Skin epidermis (tissue), 12 donors: Measurements from ENCODE around the gene ESR2.
A peak's percentile ranks its signal among the peaks of the same experiment; 100 is the strongest.
"Not testable (repeated sequence)": the region's sequence is repeated elsewhere in the genome, so short reads cannot be mapped to it uniquely, and the experiment has no call there.

Experiments
- H3K27ac ChIP-seq, 21 experiments: fragments of 200-600 bp; sonication (generic) in 11 of 21; one replicate each; pipeline ENCODE4 v1.5.0; 2020; ENCODE audit warnings: mild to moderate bottlenecking in 3 of 21, inconsistent platforms in 2 of 21, moderate library complexity in 2 of 21
- H3K4me3 ChIP-seq, 7 experiments: fragments of 200-600 bp; sonication (generic) in 2 of 7; one replicate each; pipeline ENCODE4 v1.5.0; 2020; ENCODE audit warnings: inconsistent platforms in 2 of 7, mild to moderate bottlenecking in 2 of 7, moderate library complexity in 1 of 7

Gene ESR2

DNA sequence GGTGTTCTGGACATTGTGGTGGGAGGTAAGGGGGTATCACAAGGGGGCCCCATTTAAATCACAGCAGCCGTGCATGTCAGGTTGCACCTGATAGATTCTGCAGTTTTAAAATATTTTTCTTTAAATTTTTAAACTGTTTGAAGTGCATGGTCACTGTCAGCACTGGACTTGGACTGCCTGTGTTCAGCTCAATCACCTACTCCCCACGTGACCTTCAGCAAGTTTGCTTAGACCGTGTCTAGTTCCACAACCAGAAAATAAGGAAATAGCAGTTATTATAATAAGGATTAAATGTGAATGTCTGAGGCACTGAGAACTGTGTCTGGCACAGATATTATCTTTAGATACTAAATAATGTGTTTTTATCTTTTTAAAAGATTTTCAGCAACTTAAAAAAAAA, 64.7 kb downstream of the ESR2 start:
- H3K27ac ChIP-seq = no peak overlapping the region
- no peak overlapping the region for H3K4me3 ChIP-seq

- H3K27ac ChIP-seq = no peak overlapping the region
Measured at GRCh38 chr14:64227856-64228255, 66.3 kb downstream of the ESR2 start.

GRCh38 chr14:64225151-64225757, 68.9 kb downstream of the ESR2 start:
- no peak overlapping the region for H3K4me3 ChIP-seq
- H3K27ac ChIP-seq = no peak overlapping the region

More at GRCh38 chr14:64227856-64228255, 66.3 kb downstream of the ESR2 start:
- H3K4me3 ChIP-seq = no peak overlapping the region

DNA sequence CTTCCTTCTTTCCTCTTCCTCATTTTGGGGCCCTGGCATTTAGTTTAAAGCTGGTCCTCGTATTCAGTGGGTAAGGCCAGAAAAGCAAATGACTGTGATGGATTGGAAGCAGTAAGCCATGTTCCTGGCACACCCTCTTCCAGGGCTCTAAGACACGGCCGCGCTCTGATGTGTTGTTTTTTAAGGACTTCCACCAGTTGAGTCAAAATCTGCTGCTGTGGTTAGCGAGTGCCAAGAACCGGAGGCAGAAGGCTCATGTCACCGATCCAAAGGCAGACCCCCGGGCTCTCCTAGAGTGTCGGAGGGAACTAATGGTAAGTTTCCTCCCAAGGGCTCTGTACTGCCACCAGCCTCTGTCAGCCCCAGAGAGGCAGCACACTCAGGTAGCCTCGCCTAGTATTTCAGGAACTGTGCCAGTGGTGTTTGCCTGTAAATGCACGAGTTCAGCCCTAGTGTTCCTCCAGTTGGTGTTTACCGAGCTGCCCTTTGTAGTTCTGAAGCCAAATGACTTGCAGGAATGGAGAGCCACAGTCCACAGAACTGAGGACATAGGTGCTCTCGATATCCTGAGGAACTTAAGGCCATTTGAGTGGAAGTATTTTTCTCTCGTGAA, 72.7 kb downstream of the ESR2 start:
- no peak overlapping the region for H3K27ac ChIP-seq
- no peak overlapping the region for H3K4me3 ChIP-seq

- no peak overlapping the region for H3K4me3 ChIP-seq
- H3K27ac ChIP-seq = no peak overlapping the region
Measured at GRCh38 chr14:64220466-64220865, 73.7 kb downstream of the ESR2 start.

DNA sequence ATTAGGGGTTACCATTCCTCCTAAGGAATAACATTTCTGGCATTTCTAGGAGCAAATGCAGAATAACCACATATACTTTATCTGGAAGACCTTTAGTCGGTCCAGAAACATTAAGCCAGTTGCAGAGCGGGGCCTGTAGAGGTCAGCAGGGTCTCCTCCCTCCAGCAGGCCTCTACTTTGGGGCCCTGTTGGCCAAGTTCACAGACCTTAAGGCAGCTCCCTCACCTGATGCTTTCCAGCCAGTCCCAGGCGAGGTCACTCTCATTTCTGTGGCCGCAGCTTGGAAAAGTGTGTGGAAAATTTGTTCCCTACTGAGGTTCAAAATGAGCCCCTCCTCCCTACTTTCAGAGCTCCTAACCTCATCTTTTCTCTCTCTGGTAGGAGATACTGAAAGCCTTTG, 74.1 kb downstream of the ESR2 start:
- Histone ChIP-seq H3K27ac (no peak overlapping the region), H3K4me3 (no peak overlapping the region)

DNA sequence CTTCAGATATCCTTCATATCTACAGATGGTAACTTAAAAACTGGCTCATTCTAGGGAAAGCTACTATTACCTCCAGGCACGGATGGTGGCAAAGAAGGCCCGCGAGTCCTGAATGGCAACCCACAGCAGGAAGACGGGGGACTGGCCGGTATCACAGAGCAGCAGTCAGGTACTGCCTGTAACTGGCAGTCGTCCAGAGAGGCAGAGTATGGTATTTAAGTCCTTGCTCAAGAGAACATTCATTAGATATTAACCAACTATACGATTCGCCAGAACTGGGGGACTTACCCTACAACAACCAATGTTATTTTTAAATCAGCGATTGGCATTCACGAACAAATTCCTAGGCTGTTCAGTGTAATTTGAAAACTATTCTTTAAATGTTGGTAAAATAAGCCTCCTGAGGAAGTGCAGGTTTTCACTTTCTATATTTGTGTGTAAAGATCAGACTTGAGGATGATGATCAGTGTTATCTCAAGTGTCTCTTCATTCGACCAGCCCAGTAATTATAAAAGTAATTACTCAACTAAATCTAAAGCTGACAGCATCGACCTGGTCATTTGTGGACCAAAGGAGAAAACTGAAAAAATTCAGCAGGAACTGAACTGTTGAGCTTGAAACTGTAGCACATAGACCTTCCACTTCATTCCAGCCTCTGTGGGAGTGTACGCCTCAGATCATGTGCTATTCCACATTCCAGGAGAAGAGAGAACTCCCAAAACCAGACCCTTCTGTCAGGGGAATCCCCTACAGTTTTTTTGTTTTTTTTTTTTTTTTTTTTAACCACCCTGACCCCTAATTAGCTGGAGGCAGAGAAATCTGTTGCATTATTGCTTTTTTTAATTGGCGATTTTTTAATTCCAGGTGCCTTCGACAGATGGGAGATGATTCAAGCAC, 75.6 kb downstream of the ESR2 start:
- Histone ChIP-seq H3K27ac (peak overlapping the region in 2 of 21 experiments; percentile 18 to 20), H3K4me3 (no peak overlapping the region)

- no peak overlapping the region for H3K4me3 ChIP-seq
- peak overlapping the region in 2 of 21 experiments; percentile 18 to 20 for H3K27ac ChIP-seq
Measured at GRCh38 chr14:64217834-64218233, 76.3 kb downstream of the ESR2 start.

DNA sequence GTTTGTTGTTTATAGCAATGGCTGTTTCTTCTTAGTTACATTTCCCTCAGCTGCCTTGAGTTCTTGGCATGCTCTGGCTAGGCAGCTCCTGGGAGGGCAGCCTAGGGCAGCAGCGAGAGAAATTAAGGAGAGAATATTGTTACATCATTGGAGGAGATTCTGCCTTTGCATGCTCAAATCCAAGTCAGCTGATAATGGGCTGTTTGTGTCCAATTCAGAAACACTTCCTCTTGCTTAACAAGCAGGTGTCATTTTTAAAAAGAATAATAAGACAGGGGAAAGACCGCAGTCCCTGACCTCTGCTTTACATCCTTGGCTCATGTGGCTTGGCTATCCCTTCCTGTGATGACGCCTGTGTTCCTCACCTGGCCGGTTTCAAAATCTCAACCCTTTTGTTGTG, 76.9 kb downstream of the ESR2 start:
- Histone ChIP-seq H3K27ac (no peak overlapping the region), H3K4me3 (no peak overlapping the region)

GRCh38 chr14:64215978-64216377, 78.2 kb downstream of the ESR2 start:
- Histone ChIP-seq H3K4me3 (no peak overlapping the region), H3K27ac (no peak overlapping the region)

- no peak overlapping the region for H3K4me3 ChIP-seq
- no peak overlapping the region for H3K27ac ChIP-seq
Measured at GRCh38 chr14:64215274-64215673, 78.9 kb downstream of the ESR2 start.

DNA sequence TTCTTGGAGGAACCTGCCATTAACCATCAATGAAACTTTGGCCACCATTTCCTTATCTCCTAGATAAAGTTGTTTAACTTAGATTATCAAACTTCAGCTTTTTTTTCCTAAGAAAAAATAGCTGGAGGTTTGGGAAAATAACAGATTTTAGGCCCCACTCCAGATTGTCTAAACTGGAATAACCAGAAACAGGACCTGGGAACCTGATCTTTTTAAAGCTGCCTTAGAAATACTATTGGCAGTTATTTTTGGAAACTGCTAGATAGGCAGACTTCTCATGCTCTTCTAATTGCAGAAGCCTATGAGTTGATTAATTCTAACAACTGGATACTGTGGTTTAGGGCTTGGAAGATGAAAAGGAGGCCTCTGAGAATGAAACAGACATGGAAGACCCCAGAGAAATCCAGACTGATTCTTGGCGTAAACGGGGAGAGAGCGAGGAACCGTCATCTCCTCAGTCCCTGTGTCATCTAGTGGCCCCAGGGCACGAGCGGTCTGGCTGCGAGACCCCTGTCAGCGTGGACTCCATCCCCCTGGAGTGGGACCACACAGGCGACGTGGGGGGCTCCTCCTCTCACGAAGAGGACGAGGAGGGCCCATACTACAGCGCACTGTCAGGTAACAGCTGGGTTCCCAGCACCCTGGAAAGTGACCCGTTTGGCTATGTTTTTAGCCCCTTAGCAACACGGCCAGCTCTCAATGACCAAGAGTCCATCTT, 80.2 kb downstream of the ESR2 start:
- no peak overlapping the region for H3K27ac ChIP-seq
- no peak overlapping the region for H3K4me3 ChIP-seq

DNA sequence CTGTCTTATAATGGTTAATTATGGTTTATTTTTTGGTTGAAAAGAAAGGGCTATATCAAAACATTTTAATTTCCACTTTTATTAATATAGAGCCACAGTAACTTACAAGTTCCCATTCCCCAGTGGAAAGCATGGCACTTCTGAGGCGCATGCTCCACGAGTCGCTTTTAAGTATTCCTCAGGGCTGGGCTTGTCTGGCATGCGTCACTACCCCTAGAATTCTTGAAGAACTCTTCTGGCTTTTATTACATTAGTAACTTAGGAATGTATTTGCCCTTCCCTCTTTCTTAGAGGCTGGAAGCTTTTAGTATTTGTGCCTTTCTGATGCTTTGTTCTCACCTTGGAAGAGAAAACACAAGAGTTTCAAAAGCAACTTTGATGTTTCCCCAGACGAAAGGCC, 81.1 kb downstream of the ESR2 start:
- Histone ChIP-seq H3K4me3 (no peak overlapping the region), H3K27ac (no peak overlapping the region)

GRCh38 chr14:64212666-64213065, 81.5 kb downstream of the ESR2 start:
- no peak overlapping the region for H3K27ac ChIP-seq
- no peak overlapping the region for H3K4me3 ChIP-seq

DNA sequence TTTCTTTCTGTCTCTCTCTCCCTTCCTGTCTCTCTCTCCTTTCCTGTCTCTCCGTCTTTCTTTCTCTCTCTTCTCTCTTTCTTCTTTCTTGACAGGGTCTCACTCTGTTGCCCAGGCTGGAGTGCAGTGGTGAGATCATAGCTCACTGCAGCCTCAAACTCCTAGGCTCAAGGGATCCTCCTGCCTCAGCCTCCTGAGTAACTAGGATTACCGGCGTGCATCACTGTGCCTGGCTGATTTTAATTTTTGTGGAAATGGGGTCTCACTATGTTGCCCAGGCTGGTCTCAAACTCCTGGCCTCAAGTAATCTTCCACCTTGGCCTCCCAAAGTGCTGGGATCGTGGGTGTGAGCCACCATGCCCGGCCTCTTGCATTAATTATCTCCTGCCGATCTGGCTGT, 83.3 kb downstream of the ESR2 start:
- H3K4me3 ChIP-seq = not testable (repeated sequence)
- H3K27ac ChIP-seq = peak overlapping the region in 1 of 21 experiments; percentile 68

GRCh38 chr14:64210216-64210615, 84.0 kb downstream of the ESR2 start:
- Histone ChIP-seq H3K27ac (peak overlapping the region in 1 of 21 experiments; percentile 68), H3K4me3 (no peak overlapping the region)

GRCh38 chr14:64209444-64210131, 84.6 kb downstream of the ESR2 start:
- peak overlapping the region in 1 of 21 experiments; percentile 68 for H3K27ac ChIP-seq
- H3K4me3 ChIP-seq = no peak overlapping the region

DNA sequence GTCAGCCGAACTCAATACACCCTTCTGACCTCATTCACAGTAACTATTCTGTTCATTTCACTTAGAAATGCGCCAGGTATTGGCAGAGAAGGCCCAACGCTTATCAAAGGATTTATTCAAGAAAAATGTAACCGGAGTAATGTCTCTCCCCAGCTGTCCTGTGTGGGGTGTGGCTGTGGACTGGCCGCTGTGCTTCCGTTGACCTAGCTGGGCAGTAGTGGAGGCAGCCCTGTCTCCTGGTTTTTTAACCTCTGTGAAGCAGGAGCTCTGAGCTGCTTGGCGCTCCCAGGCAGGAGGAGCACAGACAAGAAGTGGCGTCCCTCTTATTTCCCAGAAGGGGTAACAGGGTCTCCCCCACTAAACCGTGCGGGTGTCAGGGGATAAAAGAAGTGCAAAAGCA, 85.2 kb downstream of the ESR2 start:
- no peak overlapping the region for H3K4me3 ChIP-seq
- no peak overlapping the region for H3K27ac ChIP-seq

DNA sequence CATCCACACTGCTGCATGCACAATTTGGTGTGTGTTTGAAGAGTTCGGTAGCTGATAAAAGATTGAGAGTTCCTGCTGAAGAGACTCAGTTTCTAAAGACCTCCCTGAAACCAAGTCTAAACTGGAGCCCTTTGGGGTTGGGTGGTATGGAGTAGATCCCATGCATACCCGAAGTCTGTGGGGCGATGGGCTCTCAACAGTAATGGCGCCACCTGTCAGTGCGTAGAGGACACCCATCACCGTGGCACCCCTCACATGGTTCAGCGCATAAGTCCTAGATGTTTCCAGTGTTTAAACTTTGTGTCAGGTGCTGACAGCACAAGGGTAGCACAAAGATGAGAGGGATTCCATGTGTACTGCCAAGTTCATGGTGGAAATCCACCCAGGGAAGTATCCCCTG, 85.9 kb downstream of the ESR2 start:
- Histone ChIP-seq H3K27ac (no peak overlapping the region), H3K4me3 (no peak overlapping the region)
